Prostate gland (tissue), 2 donors: ENCODE measurements around the gene SHROOM3. TPM values are rescaled to one million over a fixed set of nuclear protein-coding genes. Genes with fewer than 3 reads are reported as not detected.

Experiments used
- DNase-seq: peaks from one replicate; pipeline ENCODE4 v3.0.0-alpha.2; 2019; ENCODE audit warnings: low spot score
- H3K27ac ChIP-seq, 2 donors: fragments of 200-600 bp; sonication (generic); 2 replicates each; pipeline ENCODE4 v1.5.1; 2017 to 2019
- H3K27me3 ChIP-seq: fragments of 200-600 bp; sonication (generic); replicated peaks from 2 replicates; pipeline ENCODE4 v1.5.1; 2019; ENCODE audit not compliant: insufficient read depth
- H3K36me3 ChIP-seq, 2 donors: fragments of 200-600 bp; sonication (generic); 1 replicate in 1 of 2; 2 replicates in 1 of 2; pipeline versions ENCODE4 v1.5.1 to v1.8.1; 2017 to 2019
- H3K4me1 ChIP-seq: fragments of 200-600 bp; sonication (generic); replicated peaks from 2 replicates; pipeline ENCODE4 v1.5.1; 2019
- H3K4me3 ChIP-seq, 2 donors: fragments of 200-600 bp; sonication (generic); 2 replicates each; pipeline ENCODE4 v1.5.1; 2017 to 2019
- H3K9me3 ChIP-seq: fragments of 200-600 bp; sonication (generic); 2 replicates; pipeline ENCODE4 v1.5.1; 2017
- POLR2A ChIP-seq: fragments of 450-650 bp; IDR thresholded peaks from one replicate; pipeline ENCODE4 v1.6.1; 2016; ENCODE audit warnings: antibody characterized with exemption, mild to moderate bottlenecking
- POLR2AphosphoS5 ChIP-seq: sonication (generic); formaldehyde crosslinking; IDR thresholded peaks from one replicate; pipeline ENCODE4 v1.6.1; 2017; ENCODE audit warnings: antibody characterized with exemption
- WGBS: methylation state at CpG from one replicate; pipeline ENCODE4 v1.1.5; 2018; 5-methylcytosine and 5-hydroxymethylcytosine counted together
- intact Hi-C: fragments of 100-400 bp; cut with DNase I; formaldehyde crosslinking; loops from one replicate; pipeline ENCODE4 v1.14.2; 2022
- total RNA-seq, 2 donors: library from RNA; depleted of rRNA; stranded (reverse); fragments of >200 nt; gene quantifications; one replicate each; pipeline ENCODE4 v1.1.0, GENCODE V29; 2016
- TF ChIP-seq, protein P1 (sequence below), 4 experiments: fragments of 200-600 bp in 2 of 4; fragments of 450-650 bp in 2 of 4; sonication (generic) in 2 of 4; IDR thresholded peaks; 1 replicate in 3 of 4; 2 replicates in 1 of 4; pipeline ENCODE4 v1.5.1; 2016 to 2019; ENCODE audit warnings: antibody characterized with exemption in 4 of 4, mild to moderate bottlenecking in 2 of 4, moderate library complexity in 2 of 4

Gene SHROOM3
- total RNA-seq, 2 donors from 2014 or later: 107 to 137 TPM

DNA sequence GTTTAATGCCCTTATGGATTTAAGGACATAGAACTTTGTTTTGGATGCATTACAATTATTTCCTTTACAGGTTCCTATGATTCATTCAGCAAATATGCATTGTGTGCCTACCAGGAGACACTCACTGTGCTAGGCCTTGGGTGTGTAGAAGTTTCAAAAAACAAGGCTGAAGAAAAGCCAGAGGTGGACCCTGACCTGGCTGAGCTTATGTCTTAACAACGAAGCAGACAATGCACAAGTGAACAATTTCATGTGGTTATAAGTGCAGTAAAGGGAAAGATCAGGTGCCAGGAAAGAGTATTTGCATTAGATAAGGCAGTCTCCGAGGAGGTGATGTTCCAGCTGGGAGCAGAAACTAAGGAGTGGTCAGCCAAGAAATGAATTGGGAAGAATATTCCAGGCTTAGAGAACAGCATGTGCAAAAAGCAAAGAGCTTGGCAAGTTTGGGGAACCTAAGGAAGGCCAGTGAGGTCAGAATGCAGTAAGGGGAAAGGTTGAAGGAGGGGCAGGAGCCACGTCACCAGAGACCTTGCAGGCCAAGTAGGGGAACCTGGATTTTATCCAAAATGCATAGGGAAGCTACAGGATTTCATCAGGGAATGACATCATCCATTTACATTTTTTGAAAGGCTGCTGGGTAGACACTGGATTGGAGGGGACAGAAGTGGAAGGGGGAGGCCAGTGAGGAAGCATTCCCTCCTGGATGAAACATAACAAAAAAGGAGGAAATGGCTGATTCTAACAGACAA lies 269.3 kb downstream of the SHROOM3 start:
- intact Hi-C loops: no loop called here
- peak overlapping the region; percentile 59 to 86 for H3K27ac ChIP-seq
- peak; percentile 55 for DNase-seq
- H3K4me1 ChIP-seq: peaks cover 30% of the 10 kb centered on the region
- TF ChIP-seq POLR2AphosphoS5 (peak; percentile 77), POLR2A (no peak)
- no peaks in the 10 kb centered on the region for H3K27me3 ChIP-seq
- H3K36me3 ChIP-seq: no peaks in the 10 kb centered on the region
- no peaks in the 10 kb centered on the region for H3K9me3 ChIP-seq
- H3K4me3 ChIP-seq: no peak overlapping the region
- WGBS: 18% methylated on average over 3 of the region's 3 CpGs

DNA sequence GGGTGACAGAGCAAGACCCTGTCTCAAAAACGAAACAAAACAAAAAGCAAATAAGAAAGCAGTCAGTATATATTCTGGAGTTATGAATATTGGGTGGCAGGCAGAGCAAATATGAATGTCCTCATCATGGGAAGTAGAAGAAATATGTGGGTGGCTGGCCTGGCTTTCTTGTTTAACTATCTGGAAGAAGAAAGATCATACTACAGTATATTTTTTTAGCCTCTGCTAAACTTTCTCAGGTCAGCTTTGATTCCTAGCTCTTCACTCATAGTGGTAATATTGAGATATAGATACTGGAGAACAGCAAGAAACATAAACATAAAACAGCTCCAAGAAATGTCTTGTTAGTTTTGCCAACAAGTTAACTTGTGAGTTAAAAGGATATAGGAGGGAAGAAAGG lies 270.4 kb downstream of the SHROOM3 start:
- Histone ChIP-seq H3K9me3 (no peaks in the 10 kb centered on the region), H3K4me3 (no peak overlapping the region), H3K27me3 (no peaks in the 10 kb centered on the region), H3K36me3 (no peaks in the 10 kb centered on the region), H3K4me1 (peaks cover 30% of the 10 kb centered on the region), H3K27ac (peak overlapping the region; percentile 59 to 86)
- TF ChIP-seq POLR2A: no peak
- TF ChIP-seq, protein P1, sequence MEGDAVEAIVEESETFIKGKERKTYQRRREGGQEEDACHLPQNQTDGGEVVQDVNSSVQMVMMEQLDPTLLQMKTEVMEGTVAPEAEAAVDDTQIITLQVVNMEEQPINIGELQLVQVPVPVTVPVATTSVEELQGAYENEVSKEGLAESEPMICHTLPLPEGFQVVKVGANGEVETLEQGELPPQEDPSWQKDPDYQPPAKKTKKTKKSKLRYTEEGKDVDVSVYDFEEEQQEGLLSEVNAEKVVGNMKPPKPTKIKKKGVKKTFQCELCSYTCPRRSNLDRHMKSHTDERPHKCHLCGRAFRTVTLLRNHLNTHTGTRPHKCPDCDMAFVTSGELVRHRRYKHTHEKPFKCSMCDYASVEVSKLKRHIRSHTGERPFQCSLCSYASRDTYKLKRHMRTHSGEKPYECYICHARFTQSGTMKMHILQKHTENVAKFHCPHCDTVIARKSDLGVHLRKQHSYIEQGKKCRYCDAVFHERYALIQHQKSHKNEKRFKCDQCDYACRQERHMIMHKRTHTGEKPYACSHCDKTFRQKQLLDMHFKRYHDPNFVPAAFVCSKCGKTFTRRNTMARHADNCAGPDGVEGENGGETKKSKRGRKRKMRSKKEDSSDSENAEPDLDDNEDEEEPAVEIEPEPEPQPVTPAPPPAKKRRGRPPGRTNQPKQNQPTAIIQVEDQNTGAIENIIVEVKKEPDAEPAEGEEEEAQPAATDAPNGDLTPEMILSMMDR (IDR thresholded peaks at IDR 0.05): no peak
- no peak for TF ChIP-seq POLR2AphosphoS5
- intact Hi-C loops: no loop called here
- 57% methylated on average over 1 of the region's 1 CpG for WGBS
- DNase-seq: no peak

DNA sequence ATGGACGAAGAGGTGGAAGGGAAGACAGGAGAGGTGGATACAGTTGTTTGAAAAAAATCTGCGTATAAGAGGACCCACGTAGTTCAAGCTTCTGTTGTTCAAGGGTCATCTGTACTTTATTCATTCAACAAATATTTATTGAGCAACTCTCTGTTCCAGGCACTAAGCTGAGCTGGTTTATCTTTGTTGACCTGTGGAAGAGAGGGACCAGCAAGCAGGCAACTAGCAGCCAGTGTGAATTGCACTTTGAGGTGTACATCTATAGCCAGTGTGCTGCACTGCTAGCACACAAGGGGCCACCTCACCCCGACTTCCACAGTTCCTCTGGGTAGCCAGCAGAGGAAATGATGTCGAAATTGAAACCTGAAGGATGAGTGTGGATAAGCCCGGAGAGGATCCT lies 271.6 kb downstream of the SHROOM3 start:
- peak overlapping the region in 1 of 2 donors; percentile 86 for H3K27ac ChIP-seq
- DNase-seq: no peak
- H3K4me3 ChIP-seq: no peak overlapping the region
- TF ChIP-seq, protein P1 (IDR thresholded peaks at IDR 0.05): no peak
- TF ChIP-seq POLR2A (no peak), POLR2AphosphoS5 (no peak)
- H3K27me3 ChIP-seq: no peaks in the 10 kb centered on the region
- WGBS: 84% methylated on average over 6 of the region's 6 CpGs
- intact Hi-C loops: no loop called here
- H3K4me1 ChIP-seq: peaks cover 30% of the 10 kb centered on the region
- H3K36me3 ChIP-seq: no peaks in the 10 kb centered on the region
- no peaks in the 10 kb centered on the region for H3K9me3 ChIP-seq

DNA sequence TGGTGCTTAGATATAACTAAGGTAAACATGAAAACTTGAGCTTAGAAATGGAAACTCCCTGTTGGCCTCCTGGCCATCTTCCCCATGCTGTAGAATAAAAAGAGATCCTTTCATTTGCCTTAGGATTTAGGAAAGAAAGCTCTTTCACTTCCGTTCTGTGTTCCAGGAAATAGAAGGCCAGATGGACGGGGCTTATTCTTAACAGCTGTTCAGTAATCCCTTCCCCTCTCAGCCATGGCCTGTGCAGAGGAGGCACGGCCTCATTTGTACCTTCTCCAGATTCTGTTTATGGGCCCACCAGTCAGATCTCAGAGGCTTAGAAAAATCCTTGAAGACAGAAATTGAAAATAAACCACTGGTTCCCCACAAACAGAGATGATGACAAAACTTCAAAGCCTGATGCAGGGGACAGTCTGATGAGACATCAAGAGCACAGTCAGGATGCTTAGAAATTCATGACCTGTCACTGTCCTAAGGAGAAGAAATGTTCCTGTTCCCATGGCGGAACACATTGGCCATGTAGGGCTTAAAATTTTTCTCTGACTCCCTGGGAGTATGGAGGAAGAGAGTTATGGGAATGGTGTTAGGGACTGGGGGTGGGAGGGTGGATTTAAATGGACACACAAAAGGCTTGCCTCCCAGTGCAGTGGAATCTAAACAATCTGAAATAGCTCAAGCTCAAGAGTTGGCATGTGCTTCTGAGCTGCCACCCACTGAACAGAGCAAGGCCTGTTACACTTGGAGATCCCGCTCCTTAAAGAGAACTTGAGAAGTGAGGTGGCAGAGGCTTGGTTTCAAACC lies 274.1 kb downstream of the SHROOM3 start:
- Histone ChIP-seq H3K4me1 (peaks cover 17% of the 10 kb centered on the region), H3K27ac (peak overlapping the region in 1 of 2 donors; percentile 26), H3K4me3 (no peak overlapping the region), H3K27me3 (no peaks in the 10 kb centered on the region), H3K36me3 (no peaks in the 10 kb centered on the region), H3K9me3 (no peaks in the 10 kb centered on the region)
- intact Hi-C loops: no loop called here
- no peak for DNase-seq
- no peak for TF ChIP-seq POLR2AphosphoS5
- TF ChIP-seq, protein P1 (IDR thresholded peaks at IDR 0.05): no peak
- no peak for TF ChIP-seq POLR2A
- WGBS: 63% methylated on average over 5 of the region's 5 CpGs

DNA sequence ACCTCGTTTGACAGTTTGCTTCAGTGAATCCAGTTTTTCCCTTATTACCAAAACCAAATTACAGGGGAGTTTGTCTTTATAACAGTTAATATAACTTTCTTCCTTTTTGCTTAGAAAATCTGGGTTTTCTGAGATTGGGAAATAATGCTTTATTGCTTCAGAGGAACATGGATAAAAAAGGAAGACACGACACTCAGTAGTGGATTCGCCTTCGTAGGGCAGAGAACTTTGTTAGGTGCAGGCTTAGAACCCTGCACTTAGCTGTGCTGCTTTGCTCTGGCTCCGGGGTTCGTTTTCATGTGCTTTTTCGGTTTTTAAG lies 274.7 kb downstream of the SHROOM3 start:
- 71% methylated on average over 7 of the region's 7 CpGs for WGBS
- no peak for DNase-seq
- Histone ChIP-seq H3K4me3 (no peak overlapping the region), H3K36me3 (no peaks in the 10 kb centered on the region), H3K27ac (peak overlapping the region in 1 of 2 donors; percentile 2), H3K9me3 (no peaks in the 10 kb centered on the region), H3K4me1 (peaks cover 12% of the 10 kb centered on the region), H3K27me3 (no peaks in the 10 kb centered on the region)
- intact Hi-C loops: no loop called here
- TF ChIP-seq POLR2A (no peak), POLR2AphosphoS5 (no peak)
- TF ChIP-seq, protein P1 (IDR thresholded peaks at IDR 0.05): no peak
